Measurements from ENCODE around the gene CRYBB1.

DNA sequence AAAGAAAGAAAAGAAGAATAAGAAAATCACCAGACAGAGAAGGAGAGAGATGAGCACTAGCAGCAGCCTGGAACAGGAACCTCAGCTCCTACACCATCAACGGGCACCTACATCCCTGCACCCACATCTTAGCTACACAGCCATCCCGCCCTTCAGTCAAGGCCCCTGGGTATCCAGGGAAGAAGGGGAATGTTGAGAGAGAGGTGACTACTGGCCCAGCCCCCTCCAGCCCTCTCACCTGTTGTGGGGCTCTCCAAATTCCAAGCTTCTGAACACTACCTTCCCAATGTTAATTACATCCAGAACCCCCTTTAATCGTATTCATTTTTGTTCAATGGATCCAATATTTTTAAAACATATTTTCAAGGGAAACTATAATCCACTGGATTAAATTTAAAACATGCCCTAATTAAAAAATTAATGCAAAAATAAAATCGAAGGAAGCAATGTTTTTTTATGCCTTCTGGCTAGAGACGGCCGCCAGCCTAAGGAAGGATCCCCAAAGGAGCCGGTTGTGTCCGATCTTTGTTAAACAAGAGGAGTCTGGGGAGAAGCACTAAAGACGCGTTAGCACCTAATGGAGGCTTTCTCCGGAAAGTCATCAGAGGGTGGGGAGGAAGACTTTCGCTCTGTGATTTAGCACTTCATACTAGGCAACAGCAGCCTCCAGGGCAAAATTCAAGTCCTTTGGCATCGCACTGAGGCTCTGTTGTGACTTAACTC is 37.4 kb downstream of the CRYBB1 start:
- TF ChIP-seq GABPA (IDR thresholded peaks at IDR 0.05; ENCODE audit: low read depth, low read length), result no peak
- TF ChIP-seq GABPA (CRISPR knock-in tag; IDR thresholded peaks at IDR 0.05; ENCODE audit: low read depth), result no peak
- TF ChIP-seq, protein P1, sequence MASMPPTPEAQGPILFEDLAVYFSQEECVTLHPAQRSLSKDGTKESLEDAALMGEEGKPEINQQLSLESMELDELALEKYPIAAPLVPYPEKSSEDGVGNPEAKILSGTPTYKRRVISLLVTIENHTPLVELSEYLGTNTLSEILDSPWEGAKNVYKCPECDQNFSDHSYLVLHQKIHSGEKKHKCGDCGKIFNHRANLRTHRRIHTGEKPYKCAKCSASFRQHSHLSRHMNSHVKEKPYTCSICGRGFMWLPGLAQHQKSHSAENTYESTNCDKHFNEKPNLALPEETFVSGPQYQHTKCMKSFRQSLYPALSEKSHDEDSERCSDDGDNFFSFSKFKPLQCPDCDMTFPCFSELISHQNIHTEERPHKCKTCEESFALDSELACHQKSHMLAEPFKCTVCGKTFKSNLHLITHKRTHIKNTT (CRISPR knock-in tag; IDR thresholded peaks at IDR 0.05), result no peak
- TF ChIP-seq ZNF138 (CRISPR knock-in tag; IDR thresholded peaks at IDR 0.05; ENCODE audit: low read depth), result no peak
- no peak for TF ChIP-seq NKX3-1 (CRISPR knock-in tag; IDR thresholded peaks at IDR 0.05)
